ENCODE data around the gene SYDE2. TPM values are rescaled to one million over a fixed set of nuclear protein-coding genes. Genes with fewer than 3 reads are reported as not detected.

SYDE2 gene
- total RNA-seq, 1 donor from 2014 or later: 5.9 TPM

DNA sequence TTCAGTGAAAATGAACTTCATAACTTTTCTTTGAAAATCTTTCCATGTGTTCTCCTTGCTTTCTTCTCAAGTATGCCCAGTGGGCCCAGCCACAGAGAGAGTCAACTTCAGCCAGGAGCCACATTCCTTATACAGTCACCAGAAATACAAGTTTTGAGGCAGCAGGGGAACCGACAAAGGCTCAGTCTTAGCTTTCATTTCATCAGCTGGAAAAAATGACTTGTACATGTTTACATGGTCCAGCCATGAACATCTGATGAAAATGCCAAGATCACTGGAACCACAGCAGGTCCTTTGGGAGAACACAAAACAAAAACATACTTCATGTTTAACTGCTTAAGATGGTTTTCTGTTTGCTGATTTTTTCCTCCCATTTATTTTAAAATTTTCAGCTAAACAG, 72.5 kb downstream of the SYDE2 start:
- no peaks in the 10 kb centered on the region for H3K36me3 Mint-ChIP-seq (ENCODE audit: low read depth)
- no peak for DNase-seq (ENCODE audit: low read depth, low spot score)
- H3K4me3 Mint-ChIP-seq: no peak overlapping the region
- H3K9me3 Mint-ChIP-seq: peaks cover 3% of the 10 kb centered on the region
- H3K27ac Mint-ChIP-seq (ENCODE audit: unreplicated experiment): no peak overlapping the region
- TF ChIP-seq, protein P1, sequence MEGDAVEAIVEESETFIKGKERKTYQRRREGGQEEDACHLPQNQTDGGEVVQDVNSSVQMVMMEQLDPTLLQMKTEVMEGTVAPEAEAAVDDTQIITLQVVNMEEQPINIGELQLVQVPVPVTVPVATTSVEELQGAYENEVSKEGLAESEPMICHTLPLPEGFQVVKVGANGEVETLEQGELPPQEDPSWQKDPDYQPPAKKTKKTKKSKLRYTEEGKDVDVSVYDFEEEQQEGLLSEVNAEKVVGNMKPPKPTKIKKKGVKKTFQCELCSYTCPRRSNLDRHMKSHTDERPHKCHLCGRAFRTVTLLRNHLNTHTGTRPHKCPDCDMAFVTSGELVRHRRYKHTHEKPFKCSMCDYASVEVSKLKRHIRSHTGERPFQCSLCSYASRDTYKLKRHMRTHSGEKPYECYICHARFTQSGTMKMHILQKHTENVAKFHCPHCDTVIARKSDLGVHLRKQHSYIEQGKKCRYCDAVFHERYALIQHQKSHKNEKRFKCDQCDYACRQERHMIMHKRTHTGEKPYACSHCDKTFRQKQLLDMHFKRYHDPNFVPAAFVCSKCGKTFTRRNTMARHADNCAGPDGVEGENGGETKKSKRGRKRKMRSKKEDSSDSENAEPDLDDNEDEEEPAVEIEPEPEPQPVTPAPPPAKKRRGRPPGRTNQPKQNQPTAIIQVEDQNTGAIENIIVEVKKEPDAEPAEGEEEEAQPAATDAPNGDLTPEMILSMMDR (conservative IDR thresholded peaks at IDR 0.05): no peak
- no peaks in the 10 kb centered on the region for H3K4me1 Mint-ChIP-seq
- H3K27me3 Mint-ChIP-seq (ENCODE audit: low read depth): no peaks in the 10 kb centered on the region

DNA sequence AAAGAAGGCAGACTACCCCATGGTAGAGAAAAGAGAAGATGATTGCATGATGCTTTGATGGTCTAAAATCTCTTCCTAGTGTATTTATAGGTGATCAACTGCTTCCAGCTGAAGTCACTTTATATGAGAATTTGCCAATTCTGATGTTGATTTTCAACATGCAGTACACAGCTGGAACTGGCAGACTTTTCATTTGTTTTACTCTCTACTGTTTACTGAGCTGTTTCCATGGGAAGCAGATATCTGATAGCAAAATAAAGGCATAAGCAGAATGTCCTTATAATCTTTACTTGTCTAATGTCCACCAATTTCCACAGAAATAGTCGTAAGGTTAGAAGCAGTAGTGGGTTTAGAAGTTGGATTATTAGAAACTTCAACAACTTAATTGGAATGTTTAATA, 74.9 kb downstream of the SYDE2 start:
- H3K4me1 Mint-ChIP-seq: no peaks in the 10 kb centered on the region
- no peaks in the 10 kb centered on the region for H3K36me3 Mint-ChIP-seq (ENCODE audit: low read depth)

DNA sequence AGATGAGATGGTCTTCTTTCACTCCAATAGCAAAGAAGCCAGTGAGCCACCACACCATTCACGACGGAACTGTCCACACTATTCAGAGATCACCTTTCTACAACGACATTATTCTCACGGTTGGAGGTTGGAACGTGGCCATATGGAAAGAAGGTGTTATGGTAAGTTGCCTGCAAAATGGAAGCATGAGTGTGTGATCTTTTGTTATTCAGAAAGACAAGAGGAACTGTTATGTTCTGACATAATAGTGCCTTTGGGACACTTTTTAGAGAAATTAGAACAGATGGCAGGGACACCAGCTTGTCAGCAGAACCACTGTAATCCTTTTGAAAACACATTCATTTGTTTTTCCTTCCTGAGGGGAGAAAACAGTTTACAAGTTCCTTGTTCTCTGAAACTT, 76.7 kb downstream of the SYDE2 start:
- H3K4me1 Mint-ChIP-seq: no peaks in the 10 kb centered on the region
- H3K4me3 Mint-ChIP-seq: no peak overlapping the region
- peaks cover 3% of the 10 kb centered on the region for H3K9me3 Mint-ChIP-seq
- no peak for DNase-seq (ENCODE audit: low read depth, low spot score)
- no peak overlapping the region for H3K27ac Mint-ChIP-seq (ENCODE audit: unreplicated experiment)
- no peaks in the 10 kb centered on the region for H3K36me3 Mint-ChIP-seq (ENCODE audit: low read depth)
- TF ChIP-seq, protein P1 (conservative IDR thresholded peaks at IDR 0.05): no peak
- no peaks in the 10 kb centered on the region for H3K27me3 Mint-ChIP-seq (ENCODE audit: low read depth)

More for the DNA sequence above, 74.9 kb downstream of the SYDE2 start:
- H3K9me3 Mint-ChIP-seq: peaks cover 3% of the 10 kb centered on the region
- DNase-seq (ENCODE audit: low read depth, low spot score): no peak
- TF ChIP-seq, protein P1 (conservative IDR thresholded peaks at IDR 0.05): no peak
- H3K27ac Mint-ChIP-seq (ENCODE audit: unreplicated experiment): no peak overlapping the region
- no peaks in the 10 kb centered on the region for H3K27me3 Mint-ChIP-seq (ENCODE audit: low read depth)
- no peak overlapping the region for H3K4me3 Mint-ChIP-seq

DNA sequence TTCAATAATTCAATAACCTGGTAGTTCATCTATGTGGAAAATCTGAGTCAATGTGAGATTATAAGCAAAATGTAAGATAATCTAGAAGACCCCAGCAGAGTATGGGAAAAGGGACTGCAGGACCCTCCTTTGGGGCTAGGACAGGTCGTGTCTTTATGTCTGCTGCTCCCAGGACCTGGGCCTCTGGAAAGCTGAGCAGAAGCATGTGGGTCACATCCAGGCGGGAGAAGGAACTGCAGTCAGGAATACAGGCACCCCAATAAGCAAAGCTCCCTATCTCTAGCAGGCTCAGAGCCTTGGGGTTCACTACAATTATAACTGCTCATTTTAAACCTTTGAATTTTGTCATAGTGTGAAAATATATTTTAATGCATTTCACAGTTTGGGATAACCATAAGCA, 78.6 kb downstream of the SYDE2 start:
- DNase-seq (ENCODE audit: low read depth, low spot score): no peak
- Mint-ChIP-seq H3K36me3 (ENCODE audit: low read depth) (no peaks in the 10 kb centered on the region), H3K9me3 (peaks cover 3% of the 10 kb centered on the region), H3K27me3 (ENCODE audit: low read depth) (no peaks in the 10 kb centered on the region), H3K4me1 (no peaks in the 10 kb centered on the region), H3K4me3 (no peak overlapping the region), H3K27ac (ENCODE audit: unreplicated experiment) (no peak overlapping the region)
- TF ChIP-seq, protein P1 (conservative IDR thresholded peaks at IDR 0.05): no peak

DNA sequence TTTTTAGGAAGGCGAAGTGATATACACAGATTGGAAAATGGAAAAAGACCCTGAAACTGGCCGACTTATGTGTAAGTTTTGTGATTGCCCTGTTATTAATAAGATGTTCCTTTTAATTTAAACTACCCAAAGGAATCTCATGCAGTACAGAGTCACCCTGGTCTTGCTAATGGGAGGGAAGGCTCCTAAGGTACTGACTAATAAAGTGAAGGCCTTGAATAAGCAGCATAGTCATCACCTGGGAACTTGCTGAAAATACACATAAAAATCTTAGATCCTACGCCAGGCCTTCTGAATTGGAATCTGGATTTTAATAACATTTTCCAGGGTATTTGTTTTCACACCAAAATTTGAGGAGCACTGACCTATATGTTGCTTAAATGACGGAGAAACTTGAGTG, 79.1 kb downstream of the SYDE2 start:
- Mint-ChIP-seq H3K9me3 (peaks cover 3% of the 10 kb centered on the region), H3K27me3 (ENCODE audit: low read depth) (no peaks in the 10 kb centered on the region), H3K4me1 (no peaks in the 10 kb centered on the region), H3K36me3 (ENCODE audit: low read depth) (no peaks in the 10 kb centered on the region), H3K27ac (ENCODE audit: unreplicated experiment) (no peak overlapping the region), H3K4me3 (no peak overlapping the region)
- TF ChIP-seq, protein P1 (conservative IDR thresholded peaks at IDR 0.05): no peak
- DNase-seq (ENCODE audit: low read depth, low spot score): no peak

DNA sequence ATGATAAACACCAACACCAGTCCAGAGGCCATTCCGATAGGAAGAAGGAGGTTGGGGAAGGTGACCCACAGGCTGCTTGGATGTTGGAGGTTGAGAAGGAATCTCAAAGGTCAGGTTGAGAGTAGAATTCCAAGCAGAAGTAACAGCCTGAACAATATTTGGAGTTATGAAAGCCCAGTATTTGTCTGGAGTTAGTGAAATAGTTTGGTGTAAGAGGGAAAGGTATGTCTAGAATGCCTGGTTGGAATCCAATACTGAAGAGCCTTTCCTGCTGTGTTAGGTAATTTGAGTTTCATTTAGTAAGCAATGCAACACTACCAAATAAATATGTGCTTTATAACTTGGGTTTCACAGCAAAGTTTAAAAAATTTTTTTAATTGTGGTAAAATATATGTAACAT, 82.1 kb downstream of the SYDE2 start:
- TF ChIP-seq, protein P1 (conservative IDR thresholded peaks at IDR 0.05): no peak
- H3K4me3 Mint-ChIP-seq: no peak overlapping the region
- H3K27me3 Mint-ChIP-seq (ENCODE audit: low read depth): no peaks in the 10 kb centered on the region
- DNase-seq (ENCODE audit: low read depth, low spot score): no peak
- H3K9me3 Mint-ChIP-seq: no peaks in the 10 kb centered on the region
- H3K27ac Mint-ChIP-seq (ENCODE audit: unreplicated experiment): no peak overlapping the region
- H3K36me3 Mint-ChIP-seq (ENCODE audit: low read depth): no peaks in the 10 kb centered on the region
- no peaks in the 10 kb centered on the region for H3K4me1 Mint-ChIP-seq

Measured in neural crest cell (in vitro differentiated cells).